Fibroblast of the aortic adventitia (primary cell): ENCODE measurements around the gene CCNG2. TPM values are rescaled to one million over a fixed set of nuclear protein-coding genes. Genes with fewer than 3 reads are reported as not detected.

Experiments used
- DNase-seq: peaks from one replicate; pipeline ENCODE4 v3.0.0-alpha.2; 2010; ENCODE audit warnings: low read depth
- H3K4me3 ChIP-seq: 2 replicates; pipeline ENCODE4 v1.5.1; 2011; ENCODE audit warnings: low read depth, mild to moderate bottlenecking, control low read depth, low read length, moderate library complexity
- CTCF ChIP-seq: IDR thresholded peaks from 2 replicates; pipeline ENCODE4 v1.5.1; 2011; ENCODE audit warnings: mild to moderate bottlenecking, low read length, control low read depth, inconsistent platforms; ENCODE audit not compliant: insufficient read depth
- total RNA-seq: library from RNA; depleted of rRNA; stranded (reverse); fragments of >200 nt; gene quantifications from 2 replicates; pipeline ENCODE4 v1.2.3, GENCODE V29; 2012; ENCODE audit warnings: low replicate concordance

The CCNG2 gene
- total RNA-seq, 1 donor = 22.8 TPM

- H3K4me3 ChIP-seq = no peak overlapping the region
- TF ChIP-seq CTCF = no peak
- DNase-seq = no peak
Measured at GRCh38 chr4:77197361-77197760, 40.4 kb downstream of the CCNG2 start.

- no peak for TF ChIP-seq CTCF
- DNase-seq = no peak
- H3K4me3 ChIP-seq = no peak overlapping the region
Measured at GRCh38 chr4:77197831-77198230, 40.8 kb downstream of the CCNG2 start.

GRCh38 chr4:77199276-77199675 lies 42.3 kb downstream of the CCNG2 start:
- DNase-seq = no peak
- H3K4me3 ChIP-seq = no peak overlapping the region
- no peak for TF ChIP-seq CTCF

GRCh38 chr4:77199701-77200100 lies 42.7 kb downstream of the CCNG2 start:
- DNase-seq = no peak
- no peak overlapping the region for H3K4me3 ChIP-seq
- no peak for TF ChIP-seq CTCF

GRCh38 chr4:77201343-77201742 lies 44.3 kb downstream of the CCNG2 start:
- no peak for TF ChIP-seq CTCF
- no peak overlapping the region for H3K4me3 ChIP-seq
- DNase-seq = no peak

GRCh38 chr4:77201857-77202256 lies 44.9 kb downstream of the CCNG2 start:
- H3K4me3 ChIP-seq = no peak overlapping the region
- no peak for TF ChIP-seq CTCF
- DNase-seq = no peak

GRCh38 chr4:77202491-77202890 lies 45.5 kb downstream of the CCNG2 start:
- DNase-seq = no peak
- H3K4me3 ChIP-seq = no peak overlapping the region
- no peak for TF ChIP-seq CTCF
